DOHH2 (cell line): ENCODE measurements around the gene NSL1.
"Not testable (repeated sequence)": the region's sequence is repeated elsewhere in the genome, so short reads cannot be mapped to it uniquely, and the experiment has no call there.

Source experiments
- H3F3A ChIP-seq: fragments of 200-600 bp; sonication (generic), shearing (Covaris generic); 2 replicates; pipeline ENCODE4 v1.6.0; 2016; ENCODE audit warnings: antibody characterized with exemption, mild to moderate bottlenecking; ENCODE audit not compliant: control insufficient read depth, insufficient read depth
- H3K27ac ChIP-seq: fragments of 200-600 bp; sonication (generic); 2 replicates; pipeline ENCODE4 v1.5.1; 2014; ENCODE audit warnings: low read depth, mild to moderate bottlenecking, low read length, moderate library complexity
- H3K27me3 ChIP-seq: fragments of 200-600 bp; sonication (generic); 2 replicates; pipeline ENCODE4 v1.6.1; 2014; ENCODE audit warnings: mild to moderate bottlenecking, low read length, mixed read lengths; ENCODE audit not compliant: control insufficient read depth
- H3K36me3 ChIP-seq: fragments of 200-600 bp; sonication (generic); 2 replicates; pipeline ENCODE4 v1.6.1; 2014; ENCODE audit warnings: mild to moderate bottlenecking, low read length, moderate library complexity, mixed read lengths; ENCODE audit not compliant: control insufficient read depth
- H3K4me1 ChIP-seq: fragments of 200-600 bp; sonication (generic); 2 replicates; pipeline ENCODE4 v1.6.1; 2014; ENCODE audit warnings: mild to moderate bottlenecking, low read length, mixed read lengths; ENCODE audit not compliant: control insufficient read depth
- H3K4me2 ChIP-seq: fragments of 200-600 bp; sonication (generic); 2 replicates; pipeline ENCODE4 v1.6.0; 2014; ENCODE audit warnings: mild to moderate bottlenecking, low read length, moderate library complexity
- H3K4me3 ChIP-seq: fragments of 200-600 bp; sonication (generic); 2 replicates; pipeline ENCODE4 v1.5.1; 2014; ENCODE audit warnings: mild to moderate bottlenecking, low read length, mixed read lengths
- H3K79me2 ChIP-seq: fragments of 200-600 bp; sonication (generic); 2 replicates; pipeline ENCODE4 v1.6.1; 2014; ENCODE audit warnings: mild to moderate bottlenecking, low read length, mixed read lengths; ENCODE audit not compliant: control insufficient read depth
- H3K9me2 ChIP-seq: fragments of 200-600 bp; sonication (generic); replicated peaks from 2 replicates; pipeline ENCODE4 v1.6.1; 2014; ENCODE audit warnings: mild to moderate bottlenecking, low read length, mixed read lengths; ENCODE audit not compliant: control insufficient read depth
- H3K9me3 ChIP-seq: fragments of 200-600 bp; sonication (generic); 2 replicates; pipeline ENCODE4 v1.6.1; 2014; ENCODE audit warnings: antibody characterized with exemption, low read length, mixed read lengths; ENCODE audit not compliant: control insufficient read depth, insufficient read depth
- H4K20me1 ChIP-seq: fragments of 200-600 bp; sonication (generic); 2 replicates; pipeline ENCODE4 v1.6.0; 2014; ENCODE audit warnings: low read depth, mild to moderate bottlenecking, antibody characterized with exemption, low read length, moderate library complexity; ENCODE audit not compliant: control insufficient read depth, insufficient read depth
- CTCF ChIP-seq: fragments of 200-600 bp; sonication (generic); IDR thresholded peaks from one replicate; pipeline ENCODE4 v1.5.1; 2014; ENCODE audit warnings: antibody characterized with exemption, mild to moderate bottlenecking, low read depth, low read length; ENCODE audit not compliant: poor library complexity, severe bottlenecking
- EZH2phosphoT487 ChIP-seq: fragments of 200-600 bp; sonication (generic); IDR thresholded peaks from 2 replicates; pipeline ENCODE4 v1.6.1; 2017; ENCODE audit warnings: borderline replicate concordance, mild to moderate bottlenecking, antibody characterized with exemption, low read length, moderate library complexity, mixed read lengths

NSL1 gene

GRCh38 chr1:212780759-212781158 is 10.8 kb downstream of the NSL1 start:
- no peaks in the 10 kb centered on the region for H3K79me2 ChIP-seq
- no peaks in the 10 kb centered on the region for H3K4me1 ChIP-seq
- H3K27me3 ChIP-seq = no peaks in the 10 kb centered on the region
- H3F3A ChIP-seq = peaks cover 17% of the 10 kb centered on the region
- no peak overlapping the region for H3K4me3 ChIP-seq
- H3K9me3 ChIP-seq = no peaks in the 10 kb centered on the region
- no peak overlapping the region for H3K27ac ChIP-seq
- TF ChIP-seq CTCF = no peak
- no peak for TF ChIP-seq EZH2phosphoT487
- peaks cover 52% of the 10 kb centered on the region for H3K36me3 ChIP-seq
- no peaks in the 10 kb centered on the region for H4K20me1 ChIP-seq
- no peak overlapping the region for H3K4me2 ChIP-seq
- no peaks in the 10 kb centered on the region for H3K9me2 ChIP-seq

GRCh38 chr1:212779086-212779485 is 12.5 kb downstream of the NSL1 start:
- H3K27ac ChIP-seq, H3K4me3 ChIP-seq, H3K9me2 ChIP-seq, H4K20me1 ChIP-seq, H3K9me3 ChIP-seq, H3K4me1 ChIP-seq, H3K79me2 ChIP-seq, H3K4me2 ChIP-seq, H3K27me3 ChIP-seq: not testable (repeated sequence)
- Histone ChIP-seq H3F3A (peaks cover 15% of the 10 kb centered on the region), H3K36me3 (peaks cover 39% of the 10 kb centered on the region)

- no peaks in the 10 kb centered on the region for H3K27me3 ChIP-seq
- no peak overlapping the region for H3K27ac ChIP-seq
- H3K79me2 ChIP-seq = peaks cover under 1% of the 10 kb centered on the region; the same call in 1 of the 2 replicates
- H4K20me1 ChIP-seq = no peaks in the 10 kb centered on the region
- no peak overlapping the region for H3K4me2 ChIP-seq
- peaks cover 28% of the 10 kb centered on the region for H3K36me3 ChIP-seq
- H3K4me1 ChIP-seq = no peaks in the 10 kb centered on the region
- H3K9me3 ChIP-seq = no peaks in the 10 kb centered on the region
- H3F3A ChIP-seq = peaks cover 9% of the 10 kb centered on the region
- H3K9me2 ChIP-seq = no peaks in the 10 kb centered on the region
- no peak overlapping the region for H3K4me3 ChIP-seq
- no peak for TF ChIP-seq CTCF
- TF ChIP-seq EZH2phosphoT487 = no peak
Measured at GRCh38 chr1:212777151-212777550, 14.4 kb downstream of the NSL1 start.

DNA sequence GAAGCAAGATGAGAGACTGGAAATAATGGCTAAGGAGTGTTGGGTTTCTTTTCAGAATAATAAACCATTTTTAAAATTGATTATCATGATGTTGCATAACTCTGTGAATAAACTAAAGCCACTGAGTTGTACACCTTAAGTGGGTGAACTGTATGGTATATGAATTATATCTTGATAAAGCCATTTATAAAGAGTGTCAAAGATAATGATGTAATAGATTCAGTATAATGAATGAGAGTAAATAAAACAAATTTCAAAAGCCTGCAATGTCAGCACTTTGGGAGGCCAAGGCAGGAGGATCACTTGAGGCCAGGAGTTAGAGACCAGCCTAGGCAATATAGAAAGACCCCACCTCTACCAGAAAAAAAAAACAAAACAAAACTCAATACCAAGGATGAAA is 16.3 kb downstream of the NSL1 start:
- Histone ChIP-seq H3K4me3 (no peak overlapping the region), H3K79me2 (peaks cover 15% of the 10 kb centered on the region; the same call in 1 of the 2 replicates), H4K20me1 (no peaks in the 10 kb centered on the region), H3K4me2 (no peak overlapping the region), H3K4me1 (no peaks in the 10 kb centered on the region), H3K36me3 (peaks cover 16% of the 10 kb centered on the region), H3F3A (0 out of 2 replicates have a peak, but pooled peaks cover 4% of the 10 kb centered on the region), H3K9me2 (no peaks in the 10 kb centered on the region), H3K27ac (no peak overlapping the region), H3K9me3 (no peaks in the 10 kb centered on the region), H3K27me3 (no peaks in the 10 kb centered on the region)
- TF ChIP-seq CTCF = no peak
- no peak for TF ChIP-seq EZH2phosphoT487
